Ectodermal cell (in vitro differentiated cells): Measurements from ENCODE around the gene JAK2. TPM values are rescaled to one million over a fixed set of nuclear protein-coding genes. Genes with fewer than 3 reads are reported as not detected.
"Not testable (repeated sequence)": the region's sequence is repeated elsewhere in the genome, so short reads cannot be mapped to it uniquely, and the experiment has no call there.

Experiments used
- H3K27ac ChIP-seq: 2 replicates; pipeline ENCODE4 v1.7.0; 2013; ENCODE audit warnings: mild to moderate bottlenecking, low read depth, low read length; ENCODE audit not compliant: insufficient read depth, poor library complexity, severe bottlenecking
- H3K27me3 ChIP-seq: 2 replicates; pipeline ENCODE4 v1.7.0; 2013; ENCODE audit warnings: mild to moderate bottlenecking, low read length; ENCODE audit not compliant: insufficient read depth, control insufficient read depth, poor library complexity, severe bottlenecking
- H3K36me3 ChIP-seq: one replicate; pipeline ENCODE4 v1.7.0; 2013; ENCODE audit warnings: low read length; ENCODE audit not compliant: control insufficient read depth, insufficient read depth
- H3K4me1 ChIP-seq: one replicate; pipeline ENCODE4 v1.7.0; 2013; ENCODE audit warnings: low read length; ENCODE audit not compliant: control insufficient read depth, insufficient read depth
- H3K4me3 ChIP-seq: 2 replicates; pipeline ENCODE4 v1.7.0; 2013; ENCODE audit warnings: low read depth, low read length, control low read depth; ENCODE audit not compliant: insufficient read depth
- H3K9me3 ChIP-seq: 2 replicates; pipeline ENCODE4 v1.7.0; 2013; ENCODE audit warnings: mild to moderate bottlenecking, low read length, moderate library complexity; ENCODE audit not compliant: control insufficient read depth
- WGBS, 2 experiments: methylation state at CpG; one replicate each; pipeline ENCODE4 v1.1.7; 2013; ENCODE audit warnings: missing lambda C conversion rate in 2 of 2; 5-methylcytosine and 5-hydroxymethylcytosine counted together
- polyA plus RNA-seq, 4 experiments: library from polyadenylated mRNA; stranded (reverse); fragments of 50-300 nt; gene quantifications; one replicate each; pipeline ENCODE4 v1.2.3, GENCODE V29; 2013

Gene JAK2
- 4.1 TPM for polyA plus RNA-seq (2013, experiment 1 of 4)
- polyA plus RNA-seq (2013, experiment 2 of 4) = 2.9 TPM
- 3.1 TPM for polyA plus RNA-seq (2013, experiment 3 of 4)
- polyA plus RNA-seq (2013, experiment 4 of 4) = 3.0 TPM

DNA sequence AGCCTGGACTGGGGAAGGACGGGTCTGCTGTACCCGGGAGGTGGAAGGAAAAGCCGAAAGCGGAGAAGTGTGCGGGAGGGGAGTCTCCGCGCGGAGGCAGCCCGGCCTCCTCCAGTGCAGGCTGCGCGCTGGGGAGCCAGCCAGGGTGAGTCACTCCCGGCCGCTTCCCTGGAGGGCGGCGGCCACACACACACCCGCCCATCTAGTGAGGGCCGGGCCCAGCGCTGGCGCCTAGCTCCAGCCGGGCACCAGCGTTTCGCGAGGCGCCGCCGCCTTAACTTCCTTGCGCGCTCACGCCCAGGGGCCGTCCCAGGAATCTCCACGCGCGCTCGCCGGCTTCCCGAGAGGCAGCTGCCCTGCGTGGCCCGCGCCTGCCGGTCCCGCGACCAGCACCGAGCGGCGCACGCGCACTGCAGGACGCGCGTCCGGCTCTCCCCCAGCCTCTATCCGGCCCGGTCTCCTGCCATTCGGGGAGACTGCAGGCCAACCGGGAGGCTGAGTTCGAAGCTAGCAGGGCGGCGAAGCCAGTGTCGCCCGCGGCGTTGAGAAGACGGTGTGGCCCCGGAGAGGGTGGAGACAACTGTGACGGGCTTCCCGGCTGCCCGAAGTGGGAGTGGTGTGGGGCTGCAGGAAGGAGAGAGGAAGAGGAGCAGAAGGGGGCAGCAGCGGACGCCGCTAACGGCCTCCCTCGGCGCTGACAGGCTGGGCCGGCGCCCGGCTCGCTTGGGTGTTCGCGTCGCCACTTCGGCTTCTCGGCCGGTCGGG lies at the start of gene JAK2:
JAK2 (plus strand) TSS at position 652 of the 765 bp plus-strand sequence. CDS start 36,716 bp downstream, outside the sequence.
- Histone ChIP-seq H3K4me1 (no peaks in the 10 kb centered on the region), H3K4me3 (peak within 1 kb of the TSS; percentile 66), H3K36me3 (no peaks in the 10 kb centered on the region), H3K27ac (peak within 1 kb of the TSS; percentile 60), H3K9me3 (no peaks in the 10 kb centered on the region), H3K27me3 (peaks cover 30% of the 10 kb centered on the region)
- whole genome bisulfite sequencing, 2 experiments = 0 to 1% methylated on average over 84 of the region's 84 CpGs

DNA sequence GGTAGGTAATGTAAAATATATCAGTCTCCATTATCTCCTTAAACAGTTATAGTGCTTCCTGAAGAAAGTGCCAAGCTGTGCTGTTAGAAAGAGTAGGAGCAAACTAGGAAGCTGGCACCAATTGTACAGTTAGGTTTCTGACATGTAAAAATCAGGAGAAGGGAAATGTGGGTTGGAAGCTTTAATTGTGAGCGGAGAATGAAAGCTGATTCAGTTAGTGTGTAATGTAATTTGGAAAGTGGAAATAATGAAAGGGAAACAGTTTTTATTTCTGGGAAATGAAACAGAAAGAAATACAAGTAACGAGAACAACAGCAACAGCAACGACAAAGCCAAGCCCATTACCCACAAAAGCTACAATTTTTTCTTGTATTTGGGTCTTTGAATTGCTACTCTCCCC lies 48.8 kb upstream of the JAK2 start:
- peaks cover 12% of the 10 kb centered on the region for H3K4me1 ChIP-seq
- no peaks in the 10 kb centered on the region for H3K9me3 ChIP-seq
- WGBS, 2 experiments = 90 to 99% methylated on average over 1 to 3 of the region's 3 CpGs
- no peaks in the 10 kb centered on the region for H3K36me3 ChIP-seq
- no peak overlapping the region for H3K4me3 ChIP-seq
- H3K27ac ChIP-seq = no peak overlapping the region
- H3K27me3 ChIP-seq = no peaks in the 10 kb centered on the region

DNA sequence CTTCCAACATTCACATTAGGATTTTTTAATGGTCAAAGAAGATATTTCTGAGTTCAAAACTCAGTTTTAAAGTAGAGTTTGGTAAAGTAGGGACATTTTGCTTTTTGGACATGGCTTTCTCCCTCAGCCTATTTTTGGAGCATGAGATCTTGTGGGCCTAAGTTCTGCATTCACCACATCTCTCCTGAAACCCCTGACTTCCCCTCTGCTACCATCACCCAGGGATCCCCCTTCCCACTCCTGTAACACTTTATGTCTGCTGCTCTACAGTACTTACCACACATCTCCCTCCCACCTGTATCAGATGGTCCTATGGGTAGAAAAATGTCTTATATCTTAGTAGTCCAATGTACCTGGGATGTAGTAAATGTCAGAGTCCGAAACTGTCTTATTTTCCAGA lies 48.2 kb upstream of the JAK2 start:
- no peaks in the 10 kb centered on the region for H3K27me3 ChIP-seq
- H3K9me3 ChIP-seq = no peaks in the 10 kb centered on the region
- no peak overlapping the region for H3K27ac ChIP-seq
- H3K36me3 ChIP-seq = no peaks in the 10 kb centered on the region
- H3K4me3 ChIP-seq = no peak overlapping the region
- WGBS, 2 experiments = 94 to 98% methylated on average over 1 of the region's 1 CpG
- peaks cover 12% of the 10 kb centered on the region for H3K4me1 ChIP-seq

DNA sequence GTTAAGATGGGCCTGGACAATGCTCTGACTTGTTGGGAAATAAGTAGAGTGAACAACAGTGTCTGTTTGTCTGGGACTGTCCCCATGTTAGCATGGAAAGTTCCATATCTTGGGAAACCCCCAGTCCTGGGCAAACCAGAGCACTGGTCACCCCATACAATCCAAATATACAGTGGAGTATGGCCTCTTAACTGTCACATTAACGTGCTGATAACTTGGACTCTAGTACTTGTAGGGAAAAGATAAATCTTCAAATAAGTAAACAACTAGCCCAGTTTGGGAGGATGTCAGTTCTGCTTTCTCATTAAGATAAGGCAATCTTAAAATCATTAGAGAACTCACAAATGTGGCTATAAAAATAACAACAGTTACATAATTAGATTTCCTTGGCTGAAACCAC lies 47.6 kb upstream of the JAK2 start:
- 100% methylated on average over 1 of the region's 1 CpG; no CpG with 5 or more reads in 1 of the 2 experiments for WGBS, 2 experiments
- no peaks in the 10 kb centered on the region for H3K36me3 ChIP-seq
- H3K27me3 ChIP-seq = no peaks in the 10 kb centered on the region

DNA sequence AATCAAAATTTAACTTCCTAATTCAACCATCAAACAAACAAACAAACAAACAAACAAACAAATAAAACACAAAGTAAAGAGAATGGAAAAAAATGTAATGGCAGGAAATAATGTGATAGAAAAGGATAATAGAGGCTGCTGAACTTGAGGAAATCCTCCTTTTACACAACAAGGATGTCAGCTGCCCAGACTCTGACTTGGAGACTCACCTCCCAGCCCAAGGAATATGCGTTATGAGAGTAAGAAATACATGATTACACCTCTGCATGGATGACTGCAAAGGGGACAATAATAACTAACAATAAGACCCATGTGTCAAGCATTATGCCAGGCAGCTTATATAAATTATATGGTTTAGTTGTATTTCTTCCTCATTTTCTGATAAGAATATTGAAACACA lies 46.6 kb upstream of the JAK2 start:
- Histone ChIP-seq H3K27me3 (no peaks in the 10 kb centered on the region), H3K9me3 (no peaks in the 10 kb centered on the region), H3K36me3 (no peaks in the 10 kb centered on the region), H3K4me3 (no peak overlapping the region), H3K4me1 (peaks cover 12% of the 10 kb centered on the region), H3K27ac (no peak overlapping the region)
- 100% methylated on average over 1 of the region's 1 CpG; no CpG with 5 or more reads in 1 of the 2 experiments for WGBS, 2 experiments

More for the DNA sequence above, 47.6 kb upstream of the JAK2 start:
- Histone ChIP-seq H3K27ac (no peak overlapping the region), H3K9me3 (no peaks in the 10 kb centered on the region), H3K4me1 (peaks cover 12% of the 10 kb centered on the region), H3K4me3 (no peak overlapping the region)

DNA sequence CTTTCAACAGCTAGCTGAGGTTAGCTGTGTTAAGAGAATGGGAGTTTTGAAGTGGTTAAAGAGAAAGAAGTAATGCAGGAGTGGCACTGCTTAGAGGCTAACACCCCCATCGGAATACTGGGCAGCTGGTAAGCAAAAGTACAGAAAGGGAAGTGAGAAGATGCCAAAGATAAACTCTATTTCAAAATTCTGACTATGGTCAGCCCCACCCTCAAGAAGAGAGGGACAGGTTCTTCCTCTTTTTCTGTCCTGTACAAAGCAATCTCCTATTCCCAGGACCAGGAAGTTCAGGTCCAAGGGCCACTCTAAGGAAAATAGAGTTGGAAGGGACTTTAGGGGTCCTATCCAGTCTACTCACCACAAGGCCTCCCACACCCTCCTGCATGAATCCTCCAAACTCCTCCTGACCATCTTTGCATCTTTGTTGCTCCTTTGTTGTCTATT lies 45.9 kb upstream of the JAK2 start:
- H3K9me3 ChIP-seq = no peaks in the 10 kb centered on the region
- no peak overlapping the region for H3K27ac ChIP-seq
- peaks cover 12% of the 10 kb centered on the region for H3K4me1 ChIP-seq
- no peaks in the 10 kb centered on the region for H3K36me3 ChIP-seq
- H3K27me3 ChIP-seq = no peaks in the 10 kb centered on the region
- H3K4me3 ChIP-seq = no peak overlapping the region
- WGBS, 2 experiments = 81 to 93% methylated on average over 1 of the region's 1 CpG

DNA sequence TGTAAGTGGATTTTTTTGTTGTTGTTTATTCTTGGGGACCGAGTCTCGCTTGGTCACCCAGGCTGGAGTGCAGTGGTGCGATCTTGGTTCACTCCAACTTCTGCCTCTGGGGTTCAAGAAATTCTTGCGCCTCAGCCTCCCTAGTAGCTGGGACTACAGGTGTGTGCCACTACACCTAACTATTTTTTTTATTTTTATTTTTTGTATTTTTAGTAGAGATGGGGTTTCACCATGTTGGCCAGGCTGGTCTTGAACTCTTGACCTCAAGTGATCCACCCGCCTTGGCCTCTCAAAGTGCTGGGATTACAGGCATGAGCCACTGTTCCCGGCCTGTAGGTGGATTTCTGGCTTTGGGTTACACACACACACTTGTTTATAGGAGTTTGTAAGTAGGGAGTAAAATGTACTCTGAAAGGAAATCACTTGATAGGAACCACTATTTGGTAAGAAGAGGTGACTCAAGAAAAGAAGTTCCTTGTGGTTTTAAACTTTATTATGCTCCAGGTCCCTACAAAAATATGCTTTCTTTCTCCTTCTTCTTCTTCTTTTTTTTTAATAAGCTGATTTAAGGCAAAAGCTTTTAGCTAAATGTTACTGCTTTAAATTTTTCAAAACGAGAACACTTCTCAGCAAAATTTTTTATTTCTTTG lies 42.9 kb upstream of the JAK2 start:
- H3K4me1 ChIP-seq, H3K27me3 ChIP-seq, H3K27ac ChIP-seq, H3K4me3 ChIP-seq, H3K9me3 ChIP-seq, H3K36me3 ChIP-seq: not testable (repeated sequence)
- 83 to 96% methylated on average over 6 of the region's 7 CpGs for WGBS, 2 experiments

DNA sequence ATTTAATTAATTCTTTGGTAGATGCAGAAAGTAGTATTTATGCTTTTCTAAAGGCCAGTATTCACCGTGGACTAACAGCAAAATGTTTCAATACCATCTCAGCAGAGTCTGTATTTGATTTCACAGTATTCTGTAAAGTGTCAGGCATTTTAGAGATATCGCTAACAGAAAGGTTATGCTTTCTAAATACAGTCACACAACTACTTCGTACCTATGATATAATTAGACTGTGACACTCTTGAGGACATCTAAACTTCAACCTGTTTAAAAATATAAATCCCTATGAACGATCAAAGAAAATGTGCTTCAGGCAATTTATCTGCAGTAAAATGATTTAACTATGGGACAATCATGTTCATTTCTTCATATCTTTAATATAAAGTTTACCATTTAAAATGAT lies 41.7 kb upstream of the JAK2 start:
- Histone ChIP-seq H3K27me3 (no peaks in the 10 kb centered on the region), H3K4me1 (no peaks in the 10 kb centered on the region), H3K9me3 (no peaks in the 10 kb centered on the region), H3K27ac (no peak overlapping the region), H3K4me3 (no peak overlapping the region), H3K36me3 (no peaks in the 10 kb centered on the region)
- WGBS, 2 experiments = 90 to 95% methylated on average over 3 to 4 of the region's 4 CpGs

DNA sequence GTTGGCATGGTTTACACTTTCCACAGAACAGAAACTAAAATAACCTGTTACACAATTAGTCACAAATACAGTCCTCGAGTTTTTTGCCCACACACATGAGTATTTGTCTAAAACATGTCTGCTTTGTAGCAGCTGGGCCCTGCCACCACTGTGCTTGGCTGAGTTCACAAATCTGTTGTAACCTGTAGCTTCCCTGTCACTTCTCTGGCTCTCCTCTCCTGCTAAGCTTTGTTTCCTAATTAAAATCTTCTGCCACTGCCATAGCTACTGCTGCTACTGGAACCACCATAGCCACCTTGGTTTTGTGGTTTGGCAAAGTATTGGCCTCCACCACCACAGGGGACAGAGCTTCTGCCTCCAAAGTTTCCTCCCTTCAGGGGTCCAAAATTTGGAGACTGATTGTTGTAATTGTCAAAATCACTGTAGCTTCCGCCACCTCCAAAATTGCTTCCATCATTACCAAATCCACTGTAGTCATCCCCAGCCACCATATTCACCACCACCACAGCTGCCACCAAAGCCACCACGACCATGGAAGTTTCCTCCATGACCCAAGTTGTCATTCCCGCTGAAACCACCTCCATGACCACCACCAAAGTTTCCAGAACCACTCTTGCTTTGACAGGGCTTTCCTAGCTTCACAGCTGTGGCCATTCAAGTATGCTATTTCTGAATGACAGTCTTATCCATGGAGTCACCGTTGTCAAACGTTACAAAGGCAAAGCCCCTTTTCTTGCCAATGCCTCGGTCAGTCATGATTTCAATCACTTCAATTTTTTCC lies 40.5 kb upstream of the JAK2 start:
- H3K4me3 ChIP-seq, H3K27ac ChIP-seq, H3K36me3 ChIP-seq, H3K27me3 ChIP-seq, H3K4me1 ChIP-seq, H3K9me3 ChIP-seq: not testable (repeated sequence)
- WGBS, 2 experiments = 94% methylated on average over 7 of the region's 7 CpGs

DNA sequence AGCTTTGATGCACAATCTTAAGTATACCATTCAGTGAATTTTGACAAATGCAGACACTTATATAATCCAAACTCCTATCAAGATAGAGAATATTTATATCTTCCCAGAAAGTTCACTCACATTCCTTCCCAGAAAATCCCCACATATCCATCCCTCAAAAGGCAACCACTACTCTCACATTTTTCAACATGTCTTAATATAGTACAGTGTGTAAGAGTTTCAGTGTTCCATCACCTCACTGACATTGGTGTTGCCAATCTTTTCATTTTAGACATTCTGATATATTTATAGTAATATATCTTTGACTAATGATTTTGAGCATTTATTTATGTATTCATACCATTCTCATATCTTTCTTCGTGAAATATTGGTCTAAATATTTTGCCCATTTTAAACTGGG lies 38.1 kb upstream of the JAK2 start:
- WGBS, 2 experiments = no CpG with 5 or more reads among the region's 1 CpG

More for the DNA sequence above, 38.1 kb upstream of the JAK2 start:
- Histone ChIP-seq H3K27ac (no peak overlapping the region), H3K4me1 (no peaks in the 10 kb centered on the region), H3K4me3 (no peak overlapping the region), H3K9me3 (no peaks in the 10 kb centered on the region), H3K36me3 (no peaks in the 10 kb centered on the region), H3K27me3 (no peaks in the 10 kb centered on the region)
